ENCODE data around the gene ARHGAP28.

The ARHGAP28 gene

GRCh38 chr18:6721755-6722154, 7.8 kb upstream of the ARHGAP28 start:
- ChIA-PET CTCF (no interaction called here), POLR2A (no interaction called here)
- TF ChIP-seq CTCF (IDR thresholded peaks at IDR 0.05; ENCODE audit: control extremely low read depth, extremely low read depth, low read depth, missing control alignments): no peak
- no peak for DNase-seq (ENCODE audit: extremely low spot score)

DNA sequence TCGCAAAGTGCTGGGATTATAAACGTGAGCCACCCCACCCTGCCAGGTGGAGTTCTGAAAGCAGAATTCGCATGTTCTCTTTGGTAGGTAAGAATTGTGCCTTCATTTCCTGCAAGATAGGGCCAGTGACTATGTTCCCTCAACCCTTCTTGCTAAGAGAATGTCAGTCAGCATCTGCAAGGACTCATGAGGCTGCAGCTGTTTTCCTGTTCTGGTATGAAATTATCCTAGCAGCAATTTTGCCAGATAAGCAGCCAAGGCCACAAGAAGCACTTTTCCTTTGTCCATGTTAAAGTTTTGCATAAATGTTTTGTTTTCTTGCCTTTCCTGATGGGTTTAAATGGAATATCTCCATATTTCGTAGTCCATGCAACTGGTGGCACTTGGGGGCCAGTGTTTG, 6.8 kb upstream of the ARHGAP28 start:
- ChIA-PET POLR2A (no interaction called here), CTCF (interaction anchor here (1.3 kb wide), 1 partner anchor 10 kb away, joined by 4 read pairs; no protein-coding TSS in a partner anchor)
- no peak for TF ChIP-seq CTCF (IDR thresholded peaks at IDR 0.05; ENCODE audit: control extremely low read depth, extremely low read depth, low read depth, missing control alignments)
- no peak for DNase-seq (ENCODE audit: extremely low spot score)

- no peak for DNase-seq (ENCODE audit: extremely low spot score)
- CTCF ChIA-PET: no interaction called here
- TF ChIP-seq CTCF (IDR thresholded peaks at IDR 0.05; ENCODE audit: control extremely low read depth, extremely low read depth, low read depth, missing control alignments): no peak
- POLR2A ChIA-PET: no interaction called here
These were observed 5.2 kb upstream of the ARHGAP28 start for GRCh38 chr18:6724331-6724730.

GRCh38 chr18:6728331-6728730, 1.2 kb upstream of the ARHGAP28 start:
- no peak for DNase-seq (ENCODE audit: extremely low spot score)
- ChIA-PET CTCF (no interaction called here), POLR2A (no interaction called here)
- TF ChIP-seq CTCF (IDR thresholded peaks at IDR 0.05; ENCODE audit: control extremely low read depth, extremely low read depth, low read depth, missing control alignments): no peak

GRCh38 chr18:6728809-6729246, 688 bp upstream of the ARHGAP28 start:
- POLR2A ChIA-PET: no interaction called here

DNA sequence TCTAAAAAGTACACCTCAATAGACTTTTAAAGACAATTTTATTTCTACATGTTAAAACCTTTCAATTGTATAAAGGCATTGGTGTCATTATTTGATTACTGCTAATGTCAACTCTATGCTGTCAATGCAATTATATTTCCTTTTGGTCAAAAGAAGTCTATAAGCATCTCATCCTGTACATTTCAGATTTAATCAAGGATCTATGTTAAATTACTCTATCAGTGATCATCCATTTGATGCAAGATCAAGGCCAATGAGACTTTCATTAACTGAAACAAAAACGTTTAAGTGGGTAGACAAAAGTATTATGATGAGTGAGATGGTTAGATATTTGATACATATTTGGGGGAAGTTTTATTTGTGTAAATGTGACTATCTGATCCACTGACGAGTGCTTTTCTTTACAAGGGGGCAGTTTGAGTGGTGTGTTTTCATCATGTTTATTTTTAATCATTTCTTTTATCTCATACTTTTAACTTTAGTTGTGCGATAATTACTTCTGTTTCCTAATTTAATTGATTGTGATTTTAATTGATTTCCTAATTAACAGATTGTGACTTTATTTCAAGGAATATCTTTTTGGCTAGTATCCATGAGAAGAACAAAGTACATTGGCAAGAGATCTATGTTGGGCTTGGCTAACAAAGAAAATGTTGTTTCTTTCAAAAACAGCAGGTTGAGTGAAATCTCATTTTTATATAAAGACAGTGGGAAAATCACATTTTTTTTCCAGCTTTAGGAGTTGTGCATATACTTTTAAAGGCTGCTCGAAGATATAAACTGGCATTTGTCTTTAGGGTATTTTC, 1.1 kb downstream of the ARHGAP28 start:
- no peak for DNase-seq (ENCODE audit: extremely low spot score)
- no peak for TF ChIP-seq CTCF (IDR thresholded peaks at IDR 0.05; ENCODE audit: control extremely low read depth, extremely low read depth, low read depth, missing control alignments)
- ChIA-PET POLR2A (no interaction called here), CTCF (no interaction called here)

More at GRCh38 chr18:6728809-6729246, 688 bp upstream of the ARHGAP28 start:
- no peak for DNase-seq (ENCODE audit: extremely low spot score)
- TF ChIP-seq CTCF (IDR thresholded peaks at IDR 0.05; ENCODE audit: control extremely low read depth, extremely low read depth, low read depth, missing control alignments): no peak
- CTCF ChIA-PET: no interaction called here

Measured in GM10248 (cell line).